Peyer's patch (tissue), 4 donors: ENCODE results near the gene TTC38. TPM values are rescaled to one million over a fixed set of nuclear protein-coding genes. Genes with fewer than 3 reads are reported as not detected.
"Not testable (repeated sequence)": the region's sequence is repeated elsewhere in the genome, so short reads cannot be mapped to it uniquely, and the experiment has no call there.

Source experiments
- DNase-seq, 3 donors: peaks; one replicate each; pipeline ENCODE4 v3.0.0-alpha.2; 2017 to 2019
- H3K27ac ChIP-seq, 4 donors: fragments of 200-600 bp; sonication (generic); one replicate each; pipeline ENCODE4 v1.5.1; 2016 to 2019
- H3K27me3 ChIP-seq, 2 donors: fragments of 200-600 bp; sonication (generic); one replicate each; pipeline ENCODE4 v1.5.1; 2019
- H3K36me3 ChIP-seq, 3 donors: fragments of 200-600 bp; sonication (generic); one replicate each; pipeline ENCODE4 v1.5.1; 2016 to 2019
- H3K4me1 ChIP-seq, 4 donors: fragments of 200-600 bp; sonication (generic); one replicate each; pipeline ENCODE4 v1.5.1; 2016 to 2019
- H3K4me3 ChIP-seq, 4 donors: fragments of 200-600 bp; sonication (generic); 1 replicate in 3 of 4; 2 replicates in 1 of 4; pipeline ENCODE4 v1.5.1; 2016 to 2019; ENCODE audit warnings: mild to moderate bottlenecking in 1 of 4
- H3K9me3 ChIP-seq, 4 donors: fragments of 200-600 bp; sonication (generic); one replicate each; pipeline ENCODE4 v1.5.1; 2016 to 2019; ENCODE audit warnings: mild to moderate bottlenecking in 1 of 4
- CTCF ChIP-seq, 6 experiments: fragments of 450-650 bp in 4 of 6; fragments of 200-600 bp in 2 of 6; sonication (generic) in 1 of 6; IDR thresholded peaks; one replicate each; pipeline ENCODE4 v1.5.1; 2017 to 2019; ENCODE audit warnings: antibody characterized with exemption in 6 of 6, mild to moderate bottlenecking in 3 of 6, moderate library complexity in 1 of 6
- POLR2A ChIP-seq, 2 donors: fragments of 450-650 bp; IDR thresholded peaks; one replicate each; pipeline ENCODE4 v1.5.1; 2017; ENCODE audit warnings: antibody characterized with exemption in 2 of 2, mild to moderate bottlenecking in 2 of 2, moderate library complexity in 2 of 2
- total RNA-seq, 4 donors: library from RNA; depleted of rRNA; stranded (reverse); fragments of >200 nt; gene quantifications; one replicate each; pipeline ENCODE4 v1.1.0, GENCODE V29; 2016

The TTC38 gene
- total RNA-seq, 4 donors from 2014 or later, result 173 to 606 (median 587) TPM

- Histone ChIP-seq H3K27me3 (no peaks in the 10 kb centered on the region), H3K27ac (no peak overlapping the region), H3K4me1 (no peaks in the 10 kb centered on the region), H3K36me3 (peaks cover 0 to 4% (median 0%) of the 10 kb centered on the region in 3 donors), H3K9me3 (no peaks in the 10 kb centered on the region), H3K4me3 (no peak overlapping the region)
- peak in 1 of 3 donors; percentile 29 for DNase-seq
- TF ChIP-seq CTCF (IDR thresholded peaks at IDR 0.05) (no peak), POLR2A (IDR thresholded peaks at IDR 0.05) (no peak)
These were observed 40.6 kb downstream of the TTC38 start for GRCh38 chr22:46308283-46308988.

GRCh38 chr22:46309526-46310085 is 41.8 kb downstream of the TTC38 start:
- Histone ChIP-seq H3K4me3 (no peak overlapping the region), H3K4me1 (no peaks in the 10 kb centered on the region), H3K27ac (no peak overlapping the region), H3K27me3 (no peaks in the 10 kb centered on the region), H3K36me3 (peaks cover 0 to 4% (median 0%) of the 10 kb centered on the region in 3 donors), H3K9me3 (no peaks in the 10 kb centered on the region)
- TF ChIP-seq CTCF (IDR thresholded peaks at IDR 0.05), result no peak
- DNase-seq, result no peak

DNA sequence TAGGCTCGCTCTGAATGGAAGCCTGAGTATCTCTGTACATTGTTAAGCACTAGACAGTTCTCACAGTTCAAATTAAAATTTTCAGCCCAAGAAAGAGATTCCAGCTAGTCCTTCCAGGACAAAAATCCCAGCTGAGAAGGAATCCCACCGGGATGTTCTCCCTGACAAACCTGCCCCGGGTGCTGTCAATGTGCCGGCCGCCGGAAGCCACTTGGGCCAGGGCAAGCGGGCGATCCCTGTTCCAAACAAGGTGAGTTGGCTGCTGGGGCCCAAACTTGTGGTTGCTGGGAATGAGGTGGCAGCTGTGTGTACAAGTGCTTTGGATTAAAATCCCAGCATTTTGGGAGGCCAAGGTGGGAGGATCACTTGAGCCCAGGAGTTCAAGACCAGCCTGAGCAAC is 44.2 kb downstream of the TTC38 start:
- no peak overlapping the region for H3K27ac ChIP-seq
- H3K9me3 ChIP-seq, result no peaks in the 10 kb centered on the region
- TF ChIP-seq CTCF (IDR thresholded peaks at IDR 0.05) (no peak), POLR2A (IDR thresholded peaks at IDR 0.05) (no peak)
- no peak overlapping the region for H3K4me3 ChIP-seq
- H3K27me3 ChIP-seq, result no peaks in the 10 kb centered on the region
- peaks cover 0 to 4% (median 0%) of the 10 kb centered on the region in 3 donors for H3K36me3 ChIP-seq
- H3K4me1 ChIP-seq, result no peaks in the 10 kb centered on the region
- peak in 1 of 3 donors; percentile 15 for DNase-seq

GRCh38 chr22:46312848-46313247 is 45.0 kb downstream of the TTC38 start:
- H3K27me3 ChIP-seq, DNase-seq, H3K9me3 ChIP-seq, H3K36me3 ChIP-seq, H3K4me3 ChIP-seq, H3K27ac ChIP-seq, H3K4me1 ChIP-seq: not testable (repeated sequence)

GRCh38 chr22:46315976-46316375 is 48.2 kb downstream of the TTC38 start:
- DNase-seq, result peak in 1 of 3 donors; percentile 27
- Histone ChIP-seq H3K27me3 (no peaks in the 10 kb centered on the region), H3K4me1 (no peaks in the 10 kb centered on the region), H3K36me3 (no peaks in the 10 kb centered on the region), H3K9me3 (no peaks in the 10 kb centered on the region), H3K27ac (no peak overlapping the region), H3K4me3 (no peak overlapping the region)
- TF ChIP-seq POLR2A (IDR thresholded peaks at IDR 0.05) (no peak), CTCF (IDR thresholded peaks at IDR 0.05) (no peak)

GRCh38 chr22:46317646-46318045 is 49.8 kb downstream of the TTC38 start:
- TF ChIP-seq CTCF (IDR thresholded peaks at IDR 0.05) (no peak), POLR2A (IDR thresholded peaks at IDR 0.05) (no peak)
- Histone ChIP-seq H3K27ac (no peak overlapping the region), H3K27me3 (no peaks in the 10 kb centered on the region), H3K36me3 (no peaks in the 10 kb centered on the region), H3K4me1 (no peaks in the 10 kb centered on the region), H3K4me3 (no peak overlapping the region), H3K9me3 (no peaks in the 10 kb centered on the region)
- DNase-seq, result peak in 1 of 3 donors; percentile 26
